ENCODE results near the gene SECISBP2L.

GRCh38 chr15:48987142-48987541 lies 59.1 kb downstream of the SECISBP2L start:
- TF ChIP-seq, protein P1, sequence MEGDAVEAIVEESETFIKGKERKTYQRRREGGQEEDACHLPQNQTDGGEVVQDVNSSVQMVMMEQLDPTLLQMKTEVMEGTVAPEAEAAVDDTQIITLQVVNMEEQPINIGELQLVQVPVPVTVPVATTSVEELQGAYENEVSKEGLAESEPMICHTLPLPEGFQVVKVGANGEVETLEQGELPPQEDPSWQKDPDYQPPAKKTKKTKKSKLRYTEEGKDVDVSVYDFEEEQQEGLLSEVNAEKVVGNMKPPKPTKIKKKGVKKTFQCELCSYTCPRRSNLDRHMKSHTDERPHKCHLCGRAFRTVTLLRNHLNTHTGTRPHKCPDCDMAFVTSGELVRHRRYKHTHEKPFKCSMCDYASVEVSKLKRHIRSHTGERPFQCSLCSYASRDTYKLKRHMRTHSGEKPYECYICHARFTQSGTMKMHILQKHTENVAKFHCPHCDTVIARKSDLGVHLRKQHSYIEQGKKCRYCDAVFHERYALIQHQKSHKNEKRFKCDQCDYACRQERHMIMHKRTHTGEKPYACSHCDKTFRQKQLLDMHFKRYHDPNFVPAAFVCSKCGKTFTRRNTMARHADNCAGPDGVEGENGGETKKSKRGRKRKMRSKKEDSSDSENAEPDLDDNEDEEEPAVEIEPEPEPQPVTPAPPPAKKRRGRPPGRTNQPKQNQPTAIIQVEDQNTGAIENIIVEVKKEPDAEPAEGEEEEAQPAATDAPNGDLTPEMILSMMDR (IDR thresholded peaks at IDR 0.05) = no peak
- no peak for TF ChIP-seq POLR2A (IDR thresholded peaks at IDR 0.05)

All from right lobe of liver (tissue), 4 donors.